HL-60 (cell line): Measurements from ENCODE around the gene STARD7.

Source experiments
- CTCF ChIP-seq: IDR thresholded peaks from one replicate; pipeline ENCODE4 v1.5.1; 2011; ENCODE audit warnings: low read length, control low read depth, inconsistent platforms; ENCODE audit not compliant: insufficient read depth
- REST ChIP-seq: IDR thresholded peaks from 2 replicates; pipeline ENCODE4 v1.6.1; 2012; ENCODE audit warnings: low read depth; ENCODE audit not compliant: insufficient replicate concordance

GRCh38 chr2:96135621-96136020, 73.0 kb downstream of the STARD7 start:
- TF ChIP-seq CTCF (no peak), REST (no peak)
